K562 (cell line): ENCODE measurements around the gene CFAP92. TPM values are rescaled to one million over a fixed set of nuclear protein-coding genes. Genes with fewer than 3 reads are reported as not detected.

ENCODE experiments used
- ATAC-seq: fragments of 200-7000 bp; cut with Tn5 transposase; 3 replicates; pipeline ENCODE4 v1.9.1; 2020; ENCODE audit warnings: moderate library complexity
- BruUV-seq: library from RNA; stranded (reverse); fragments of 400-500 nt; replicated peaks from 2 replicates; lab custom pipeline; 2021; lab: Mats Ljungman, UMichigan
- CTCF ChIA-PET: fragments of 300-600 bp; formaldehyde crosslinking; extraction: SDS; loops from one replicate; lab custom pipeline; 2021; ENCODE audit warnings: low intra/inter-chr PET ratio; lab: Yijun Ruan, JAX
- POLR2A ChIA-PET: fragments of 300-600, 350-650 bp; sonication (Branson Sonifier 250); formaldehyde crosslinking; extraction: SDS; loops from one replicate; lab custom pipeline; 2021; ENCODE audit warnings: antibody characterized with exemption, inconsistent platforms; lab: Yijun Ruan, JAX
- DNase-seq, 4 experiments: peaks; one replicate each; pipeline versions ENCODE4 v3.0.0 to v3.0.0-alpha.2; 2011 to 2018; ENCODE audit warnings: low spot score in 3 of 4, mixed read lengths in 3 of 4; ENCODE audit errors: extremely low read depth in 1 of 4
- FAIRE-seq: peaks from 2 replicates; lab custom pipeline; 2011; peaks lifted over from hg19 to GRCh38; lab: Jason Lieb, UNC
- H2AFZ ChIP-seq: 2 replicates; pipeline ENCODE4 v1.6.0; 2011; ENCODE audit warnings: low read depth, low read length, control low read depth, inconsistent platforms
- H3K27ac ChIP-seq: fragments of 200-600 bp; 3 replicates; pipeline ENCODE4 v1.8.0; 2011; ENCODE audit warnings: low read depth, mild to moderate bottlenecking, control low read depth, inconsistent platforms, low read length, moderate library complexity, mixed read lengths; ENCODE audit errors: extremely low read depth
- H3K27me3 ChIP-seq, 2 experiments: fragments of 300-600 bp in 1 of 2; 2 replicates in 1 of 2; 3 replicates in 1 of 2; pipeline versions ENCODE4 v1.6.0 to v1.8.0; 2011; ENCODE audit warnings: inconsistent platforms in 2 of 2, low read length in 2 of 2, mild to moderate bottlenecking in 1 of 2, mixed read lengths in 1 of 2, moderate library complexity in 1 of 2; ENCODE audit not compliant: control insufficient read depth in 2 of 2, insufficient read depth in 2 of 2
- H3K36me3 ChIP-seq: fragments of 300-600 bp; 3 replicates; pipeline ENCODE4 v1.8.0; 2011; ENCODE audit warnings: mild to moderate bottlenecking, low read length, inconsistent platforms; ENCODE audit not compliant: control insufficient read depth, insufficient read depth
- H3K4me1 ChIP-seq, 2 experiments: fragments of 200-600 bp in 1 of 2; replicated peaks in 1 of 2; 2 replicates in 1 of 2; 3 replicates in 1 of 2; pipeline versions ENCODE4 v1.5.1 to v1.8.0; 2011; ENCODE audit warnings: inconsistent platforms in 2 of 2, low read length in 2 of 2, mild to moderate bottlenecking in 1 of 2, mixed read lengths in 1 of 2, moderate library complexity in 1 of 2; ENCODE audit not compliant: control insufficient read depth in 2 of 2, insufficient read depth in 2 of 2
- H3K4me2 ChIP-seq: 2 replicates; pipeline ENCODE4 v1.6.1; 2011; ENCODE audit warnings: low read length, control low read depth, inconsistent platforms, mixed read lengths; ENCODE audit not compliant: insufficient read depth
- H3K4me3 ChIP-seq: fragments of 200-600 bp; sonication (generic), shearing (Covaris generic); 2 replicates; pipeline ENCODE4 v1.5.1; 2016; ENCODE audit warnings: control low read depth, inconsistent platforms
- H3K79me2 ChIP-seq: fragments of 200-600 bp; 3 replicates; pipeline ENCODE4 v1.8.0; 2011; ENCODE audit warnings: low read length, inconsistent platforms; ENCODE audit not compliant: control insufficient read depth, insufficient read depth
- H3K9ac ChIP-seq, 2 experiments: 2 replicates each; pipeline versions ENCODE4 v1.6.0 to v1.6.1; 2011; ENCODE audit warnings: low read depth in 2 of 2, low read length in 2 of 2, control low read depth in 1 of 2, inconsistent platforms in 1 of 2, mild to moderate bottlenecking in 1 of 2, mixed read lengths in 1 of 2; ENCODE audit not compliant: insufficient read depth in 1 of 2
- H3K9me1 ChIP-seq: one replicate; pipeline ENCODE4 v1.6.0; 2011; ENCODE audit warnings: inconsistent platforms, mild to moderate bottlenecking, low read length, moderate library complexity; ENCODE audit not compliant: control insufficient read depth, insufficient read depth
- H3K9me3 ChIP-seq: replicated peaks from 2 replicates; pipeline ENCODE4 v1.5.1; 2011; ENCODE audit warnings: low read depth, low read length, inconsistent platforms; ENCODE audit not compliant: control insufficient read depth, insufficient read depth
- H4K20me1 ChIP-seq: replicated peaks from 2 replicates; pipeline ENCODE4 v1.6.1; 2011; ENCODE audit warnings: low read length, inconsistent platforms, mixed read lengths; ENCODE audit not compliant: control insufficient read depth, insufficient read depth
- ADNP ChIP-seq: fragments of 200-800 bp; sonication (Bioruptor generic); IDR thresholded peaks from 2 replicates; pipeline ENCODE4 v1.6.1; 2016; ENCODE audit warnings: missing genetic modification characterization, missing compliant biosample characterization
- CTBP1 ChIP-seq: fragments of 450-650 bp; IDR thresholded peaks from 2 replicates; pipeline ENCODE4 v1.6.1; 2016; ENCODE audit warnings: borderline replicate concordance
- ERF ChIP-seq: fragments of 450-650 bp; formaldehyde crosslinking; IDR thresholded peaks from 2 replicates; pipeline ENCODE4 v1.4.0; 2020; ENCODE audit warnings: mild to moderate bottlenecking, mixed read lengths
- ZFP36 ChIP-seq: fragments of 150-350 bp; IDR thresholded peaks from 2 replicates; pipeline ENCODE4 v1.6.1; 2018; ENCODE audit warnings: low read length, low read depth; ENCODE audit not compliant: partially characterized antibody
- WGBS: fragments of 100-300 bp; shearing (Covaris generic); methylation state at CpG from one replicate; pipeline ENCODE4 v1.1.6; 2016; ENCODE audit warnings: low coverage, mixed read lengths; ENCODE audit not compliant: insufficient coverage; ENCODE audit errors: missing lambda C conversion rate; 5-methylcytosine and 5-hydroxymethylcytosine counted together
- in situ Hi-C: fragments of 300-500 bp; cut with MboI; formaldehyde crosslinking; loops from 4 replicates; pipeline ENCODE4 v1.15.0; 2018; ENCODE audit warnings: inconsistent platforms, mixed read lengths
- intact Hi-C: fragments of 100-400 bp; cut with micrococcal nuclease; formaldehyde crosslinking; loops from 2 replicates; pipeline ENCODE4 v1.14.2; 2022
- polyA plus RNA-seq, 8 experiments: library from polyadenylated mRNA; depleted of rRNA in 4 of 8; stranded (reverse) in 5 of 8; unstranded in 3 of 8; fragments of >200 nt; fragmentation: Nextera tagmentation in 2 of 8; fragmentation: Illumina TruSeq in 1 of 8; extraction: Ambion mirVana in 2 of 8; extraction: Trizol in 1 of 8; gene quantifications; 2 replicates each; pipeline versions ENCODE4 v1.2.1 to v1.2.3, GENCODE V29; 2011 to 2014; ENCODE audit warnings: inconsistent platforms in 1 of 8, missing spikeins in 1 of 8
- total RNA-seq, 7 experiments: library from RNA; depleted of rRNA in 6 of 7; stranded (reverse); fragments of >200 nt in 6 of 7; fragmentation: Illumina TruSeq in 2 of 7; extraction: Trizol in 2 of 7; gene quantifications; 2 replicates each; pipeline versions ENCODE4 v1.2.1 to v1.2.3, GENCODE V29; 2011 to 2021; ENCODE audit warnings: low replicate concordance in 1 of 7

The CFAP92 gene
- total and polyA plus RNA-seq, 9 of the 15 experiments (the other 6 are each of a cell fraction or from before 2014, with no cell fraction given): 0.06 to 0.62 (median 0.36) TPM

GRCh38 chr3:129037093-129037419 lies 43.2 kb upstream of the CFAP92 start:
- Histone ChIP-seq H3K9me1 (no peaks in the 10 kb centered on the region), H3K4me2 (no peak overlapping the region), H3K79me2 (no peaks in the 10 kb centered on the region), H2AFZ (no peak overlapping the region), H3K27me3 (peaks cover 0 to 9% of the 10 kb centered on the region in 2 experiments; a peak in 2 of 5 replicates), H3K9me3 (no peaks in the 10 kb centered on the region), H3K4me1 (peaks cover 0 to 15% of the 10 kb centered on the region in 2 experiments; a peak in 2 of 5 replicates), H3K36me3 (no peaks in the 10 kb centered on the region), H3K9ac (no peak overlapping the region), H3K4me3 (no peak overlapping the region), H4K20me1 (no peaks in the 10 kb centered on the region), H3K27ac (no peak overlapping the region)
- ChIA-PET CTCF (no interaction called here), POLR2A (interaction anchor here (0.6 kb wide), 1 partner anchor 9 kb away, joined by 4 read pairs; no protein-coding TSS in a partner anchor)
- BruUV-seq: no TSS peak
- FAIRE-seq (no peak), DNase-seq (no peak), ATAC-seq (no peak)
- intact Hi-C loops (no loop called here), in situ Hi-C loops (no loop called here)
- 0% methylated on average over 2 of the region's 2 CpGs for WGBS
- TF ChIP-seq ADNP (tag) (peak; percentile 57; the same call in 1 of the 2 replicates), CTBP1 (no peak)

GRCh38 chr3:129036222-129037092 lies 42.6 kb upstream of the CFAP92 start:
- Histone ChIP-seq H3K4me3 (no peak overlapping the region), H3K27me3 (peaks cover 0 to 9% of the 10 kb centered on the region in 2 experiments; a peak in 2 of 5 replicates), H3K4me1 (peaks cover 0 to 15% of the 10 kb centered on the region in 2 experiments; a peak in 2 of 5 replicates), H3K9ac (peak overlapping the region in 1 of 2 experiments; percentile 52; a peak in 1 of 4 replicates), H4K20me1 (no peaks in the 10 kb centered on the region), H2AFZ (no peak overlapping the region), H3K36me3 (no peaks in the 10 kb centered on the region), H3K4me2 (no peak overlapping the region)
- in situ Hi-C loops: no loop called here
- intact Hi-C loops: no loop called here
- ChIA-PET CTCF (no interaction called here), POLR2A (no interaction called here)
- 24% methylated on average over 8 of the region's 10 CpGs for WGBS
- no peak for ATAC-seq
- TF ChIP-seq ERF (CRISPR knock-in tag): no peak
- peak; percentile 48 for TF ChIP-seq ZFP36
- TF ChIP-seq, all 486 proteins: peak for 1
- Histone ChIP-seq H3K9me3 (no peaks in the 10 kb centered on the region), H3K79me2 (no peaks in the 10 kb centered on the region), H3K27ac (no peak overlapping the region), H3K9me1 (no peaks in the 10 kb centered on the region)
- no peak for FAIRE-seq
- DNase-seq: no peak
- no TSS peak for BruUV-seq
